Loucy (cell line): ENCODE results near the gene GDF9.

Source experiments
- H2AFZ ChIP-seq: fragments of 200-600 bp; sonication (generic); 2 replicates; pipeline ENCODE4 v1.6.0; 2016; ENCODE audit warnings: antibody characterized with exemption, mild to moderate bottlenecking, low read length, moderate library complexity
- H3F3A ChIP-seq: fragments of 200-600 bp; 2 replicates; pipeline ENCODE4 v1.6.0; 2016; ENCODE audit warnings: antibody characterized with exemption, low read depth, mild to moderate bottlenecking
- H3K27me3 ChIP-seq: fragments of 200-600 bp; sonication (generic); 2 replicates; pipeline ENCODE4 v1.6.1; 2014; ENCODE audit warnings: low read length, mild to moderate bottlenecking; ENCODE audit not compliant: insufficient read depth, poor library complexity, severe bottlenecking
- H3K36me3 ChIP-seq: fragments of 200-600 bp; sonication (generic); 2 replicates; pipeline ENCODE4 v1.6.1; 2016; ENCODE audit warnings: low read length; ENCODE audit not compliant: insufficient read depth
- H3K4me1 ChIP-seq: fragments of 200-600 bp; sonication (generic); 2 replicates; pipeline ENCODE4 v1.5.1; 2014; ENCODE audit warnings: low read length, mild to moderate bottlenecking; ENCODE audit not compliant: insufficient read depth, poor library complexity, severe bottlenecking
- H3K4me2 ChIP-seq: fragments of 200-600 bp; sonication (generic); 2 replicates; pipeline ENCODE4 v1.6.0; 2014; ENCODE audit warnings: antibody characterized with exemption, low read length, low read depth, mild to moderate bottlenecking; ENCODE audit not compliant: poor library complexity, severe bottlenecking
- H3K4me3 ChIP-seq: fragments of 200-600 bp; sonication (generic); 2 replicates; pipeline ENCODE4 v1.5.1; 2014; ENCODE audit warnings: low read length, mild to moderate bottlenecking, mixed read lengths; ENCODE audit not compliant: poor library complexity, severe bottlenecking
- H3K79me2 ChIP-seq: fragments of 200-600 bp; sonication (generic); 2 replicates; pipeline ENCODE4 v1.6.1; 2014; ENCODE audit warnings: low read length; ENCODE audit not compliant: insufficient read depth
- H3K9ac ChIP-seq: fragments of 200-600 bp; sonication (generic); 2 replicates; pipeline ENCODE4 v1.6.0; 2014; ENCODE audit warnings: mild to moderate bottlenecking, low read depth, low read length, moderate library complexity; ENCODE audit not compliant: poor library complexity, severe bottlenecking
- H3K9me2 ChIP-seq: fragments of 200-600 bp; sonication (generic); replicated peaks from 2 replicates; pipeline ENCODE4 v1.6.1; 2016; ENCODE audit warnings: low read depth, low read length, mixed read lengths
- H3K9me3 ChIP-seq: fragments of 200-600 bp; sonication (generic); 2 replicates; pipeline ENCODE4 v1.6.1; 2014; ENCODE audit warnings: mild to moderate bottlenecking, antibody characterized with exemption, low read length, low read depth; ENCODE audit not compliant: insufficient read depth
- H4K20me1 ChIP-seq: fragments of 200-600 bp; sonication (generic); 2 replicates; pipeline ENCODE4 v1.6.0; 2014; ENCODE audit warnings: antibody characterized with exemption, low read length, mild to moderate bottlenecking; ENCODE audit not compliant: insufficient read depth, poor library complexity, severe bottlenecking
- CTCF ChIP-seq: fragments of 200-600 bp; sonication (generic); conservative IDR thresholded peaks from 2 replicates; pipeline ENCODE4 v1.5.1; 2014; ENCODE audit warnings: mild to moderate bottlenecking, antibody characterized with exemption, low read length
- EZH2phosphoT487 ChIP-seq: fragments of 200-600 bp; IDR thresholded peaks from 2 replicates; pipeline ENCODE4 v1.6.1; 2018; ENCODE audit warnings: antibody characterized with exemption, mild to moderate bottlenecking, moderate library complexity, borderline replicate concordance

GDF9 gene

GRCh38 chr5:132868754-132869153, 2.5 kb upstream of the GDF9 start:
- Histone ChIP-seq H3K27me3 (no peaks in the 10 kb centered on the region), H3K36me3 (peaks cover 7% of the 10 kb centered on the region; the same call in 1 of the 2 replicates), H3K9me3 (no peaks in the 10 kb centered on the region), H3K4me3 (no peak overlapping the region), H3K9me2 (no peaks in the 10 kb centered on the region), H2AFZ (no peak overlapping the region), H4K20me1 (peaks cover 11% of the 10 kb centered on the region), H3K79me2 (peaks cover 22% of the 10 kb centered on the region), H3K4me2 (no peak overlapping the region), H3K4me1 (peaks cover 5% of the 10 kb centered on the region), H3F3A (no peaks in the 10 kb centered on the region), H3K9ac (no peak overlapping the region)
- no peak for TF ChIP-seq EZH2phosphoT487
- no peak for TF ChIP-seq CTCF

- Histone ChIP-seq H4K20me1 (peaks cover 11% of the 10 kb centered on the region), H3K4me1 (peaks cover 5% of the 10 kb centered on the region), H3K79me2 (peaks cover 22% of the 10 kb centered on the region), H3K27me3 (no peaks in the 10 kb centered on the region), H3K9me2 (no peaks in the 10 kb centered on the region), H2AFZ (no peak overlapping the region), H3K36me3 (peaks cover 7% of the 10 kb centered on the region; the same call in 1 of the 2 replicates), H3K4me2 (peak overlapping the region; percentile 74), H3K9ac (peak overlapping the region; percentile 84), H3K9me3 (no peaks in the 10 kb centered on the region), H3F3A (no peaks in the 10 kb centered on the region), H3K4me3 (peak overlapping the region; percentile 88)
- no peak for TF ChIP-seq EZH2phosphoT487
- no peak for TF ChIP-seq CTCF
Measured at GRCh38 chr5:132867046-132867451, 780 bp upstream of the GDF9 start.

GRCh38 chr5:132865668-132866341, 464 bp downstream of the GDF9 start:
- Histone ChIP-seq H3K27me3 (no peaks in the 10 kb centered on the region), H3K4me1 (peaks cover 5% of the 10 kb centered on the region), H4K20me1 (peaks cover 11% of the 10 kb centered on the region), H3K9ac (peak overlapping the region; percentile 84), H3K4me3 (peak overlapping the region; percentile 88), H3K36me3 (peaks cover 7% of the 10 kb centered on the region; the same call in 1 of the 2 replicates), H3K9me2 (no peaks in the 10 kb centered on the region), H3K9me3 (no peaks in the 10 kb centered on the region), H3K79me2 (peaks cover 22% of the 10 kb centered on the region), H3F3A (no peaks in the 10 kb centered on the region), H2AFZ (peak overlapping the region; percentile 84), H3K4me2 (peak overlapping the region; percentile 86)
- no peak for TF ChIP-seq EZH2phosphoT487
- no peak for TF ChIP-seq CTCF
